CD4-positive, alpha-beta T cell (primary cell): ENCODE measurements around the gene NCAPG2. TPM values are rescaled to one million over a fixed set of nuclear protein-coding genes. Genes with fewer than 3 reads are reported as not detected.

Experiments used
- ATAC-seq: fragments of 200-7000 bp; cut with Tn5 transposase; one replicate; pipeline ENCODE4 v1.10.0; 2022; ENCODE audit warnings: mild to moderate bottlenecking; ENCODE audit not compliant: poor library complexity
- CTCF ChIA-PET: fragments of 350-600 bp; sonication (Branson Sonifier 250); formaldehyde crosslinking; loops from one replicate; lab custom pipeline; 2021; ENCODE audit warnings: antibody characterized with exemption, inconsistent platforms; lab: Charles Lee
- POLR2A ChIA-PET: fragments of 350-600 bp; sonication (Branson Sonifier 250); formaldehyde crosslinking; loops from one replicate; lab custom pipeline; 2021; ENCODE audit warnings: antibody characterized with exemption, inconsistent platforms; lab: Charles Lee
- DNase-seq, 14 experiments: peaks; one replicate each; pipeline ENCODE4 v3.0.0-alpha.2; 2013 to 2020; ENCODE audit warnings: mixed read lengths in 2 of 14
- H3K27ac ChIP-seq, 2 donors: one replicate each; pipeline versions ENCODE4 v1.5.1 to v1.7.0; 2013; ENCODE audit warnings: low read length in 2 of 2, low read depth in 1 of 2, mild to moderate bottlenecking in 1 of 2
- H3K27me3 ChIP-seq, 2 experiments: 1 replicate in 1 of 2; 2 replicates in 1 of 2; pipeline versions ENCODE4 v1.6.1 to v1.7.0; 2013; ENCODE audit warnings: low read length in 2 of 2, control low read depth in 1 of 2, mild to moderate bottlenecking in 1 of 2, moderate library complexity in 1 of 2; ENCODE audit not compliant: insufficient read depth in 2 of 2, control insufficient read depth in 1 of 2
- H3K36me3 ChIP-seq: one replicate; pipeline ENCODE4 v1.6.1; 2013; ENCODE audit warnings: low read length, control low read depth; ENCODE audit not compliant: insufficient read depth
- H3K4me1 ChIP-seq: one replicate; pipeline ENCODE4 v1.6.1; 2013; ENCODE audit warnings: low read length, control low read depth; ENCODE audit not compliant: insufficient read depth
- H3K4me3 ChIP-seq: one replicate; pipeline ENCODE4 v1.5.1; 2013; ENCODE audit warnings: mild to moderate bottlenecking, low read length, moderate library complexity
- H3K9me3 ChIP-seq, 2 experiments: 1 replicate in 1 of 2; 2 replicates in 1 of 2; pipeline versions ENCODE4 v1.6.1 to v1.7.0; 2013; ENCODE audit warnings: low read length in 2 of 2, mild to moderate bottlenecking in 2 of 2, control low read depth in 1 of 2, moderate library complexity in 1 of 2; ENCODE audit not compliant: control insufficient read depth in 1 of 2, insufficient read depth in 1 of 2
- H3K27ac Mint-ChIP-seq: one replicate; pipeline ENCODE4 v1.8.0; 2020; ENCODE audit warnings: mixed read lengths
- H3K27me3 Mint-ChIP-seq: one replicate; pipeline ENCODE4 v1.8.0; 2021; ENCODE audit warnings: mixed read lengths
- H3K36me3 Mint-ChIP-seq: one replicate; pipeline ENCODE4 v1.8.0; 2021; ENCODE audit warnings: low read depth, mixed read lengths
- H3K4me1 Mint-ChIP-seq: one replicate; pipeline ENCODE4 v1.8.0; 2021; ENCODE audit warnings: low read depth, mixed read lengths
- H3K4me3 Mint-ChIP-seq: one replicate; pipeline ENCODE4 v1.8.0; 2020; ENCODE audit warnings: mild to moderate bottlenecking, mixed read lengths
- H3K9me3 Mint-ChIP-seq: one replicate; pipeline ENCODE4 v1.8.0; 2020; ENCODE audit warnings: mixed read lengths
- intact Hi-C, 2 experiments: fragments of 100-400 bp; cut with DNase I in 1 of 2; cut with micrococcal nuclease in 1 of 2; formaldehyde crosslinking; loops; one replicate each; pipeline versions ENCODE4 v1.15.1 to v1.9.0; 2023 to 2025; cut with DNase I, micrococcal nuclease
- total RNA-seq, 174 experiments: library from RNA in 2 of 174; stranded (reverse) in 2 of 174; gene quantifications; one replicate each; pipeline ENCODE4 v1.2.3 and lab custom pipeline; 2021 to 2026
- TF ChIP-seq, protein P1 (sequence below): fragments of 200-600 bp; IDR thresholded peaks from one replicate; pipeline ENCODE4 v1.8.0; 2022; ENCODE audit warnings: antibody characterized with exemption, mild to moderate bottlenecking

The NCAPG2 gene
- total RNA-seq, 2 experiments from 2014 or later, result 9.9 to 11.8 TPM

DNA sequence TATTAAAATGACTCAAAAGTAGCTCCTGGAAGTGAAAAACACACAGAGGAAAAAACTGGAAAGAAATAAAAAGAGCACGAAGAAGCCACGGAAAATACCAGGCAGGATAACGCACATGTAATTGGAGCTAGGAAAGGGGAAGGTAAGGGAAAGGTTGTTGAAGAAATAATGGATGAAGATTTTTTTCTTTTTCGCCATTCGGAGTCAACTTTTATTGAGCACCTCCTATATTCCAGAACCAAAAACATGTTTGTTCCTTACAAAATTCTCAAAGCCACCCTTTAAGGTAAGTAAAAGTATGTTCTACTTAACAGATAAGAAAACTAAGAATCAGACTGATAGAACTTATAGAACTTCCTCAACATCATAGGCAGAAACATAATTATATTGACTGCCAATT lies 84.2 kb downstream of the NCAPG2 start:
- H3K9me3 Mint-ChIP-seq, result no peaks in the 10 kb centered on the region
- no peak overlapping the region for H3K4me3 Mint-ChIP-seq
- CTCF ChIA-PET, result no interaction called here
- Histone ChIP-seq H3K9me3 (no peaks in the 10 kb centered on the region), H3K36me3 (no peaks in the 10 kb centered on the region), H3K27ac (no peak overlapping the region), H3K27me3 (no peaks in the 10 kb centered on the region), H3K4me1 (no peaks in the 10 kb centered on the region), H3K4me3 (no peak overlapping the region)
- no peaks in the 10 kb centered on the region for H3K27me3 Mint-ChIP-seq
- ATAC-seq, result no peak
- no peaks in the 10 kb centered on the region for H3K36me3 Mint-ChIP-seq
- DNase-seq, result no peak
- POLR2A ChIA-PET, result no interaction called here
- H3K27ac Mint-ChIP-seq, result no peak overlapping the region
- intact Hi-C loops, result no loop called here
- H3K4me1 Mint-ChIP-seq, result no peaks in the 10 kb centered on the region
- TF ChIP-seq, protein P1, sequence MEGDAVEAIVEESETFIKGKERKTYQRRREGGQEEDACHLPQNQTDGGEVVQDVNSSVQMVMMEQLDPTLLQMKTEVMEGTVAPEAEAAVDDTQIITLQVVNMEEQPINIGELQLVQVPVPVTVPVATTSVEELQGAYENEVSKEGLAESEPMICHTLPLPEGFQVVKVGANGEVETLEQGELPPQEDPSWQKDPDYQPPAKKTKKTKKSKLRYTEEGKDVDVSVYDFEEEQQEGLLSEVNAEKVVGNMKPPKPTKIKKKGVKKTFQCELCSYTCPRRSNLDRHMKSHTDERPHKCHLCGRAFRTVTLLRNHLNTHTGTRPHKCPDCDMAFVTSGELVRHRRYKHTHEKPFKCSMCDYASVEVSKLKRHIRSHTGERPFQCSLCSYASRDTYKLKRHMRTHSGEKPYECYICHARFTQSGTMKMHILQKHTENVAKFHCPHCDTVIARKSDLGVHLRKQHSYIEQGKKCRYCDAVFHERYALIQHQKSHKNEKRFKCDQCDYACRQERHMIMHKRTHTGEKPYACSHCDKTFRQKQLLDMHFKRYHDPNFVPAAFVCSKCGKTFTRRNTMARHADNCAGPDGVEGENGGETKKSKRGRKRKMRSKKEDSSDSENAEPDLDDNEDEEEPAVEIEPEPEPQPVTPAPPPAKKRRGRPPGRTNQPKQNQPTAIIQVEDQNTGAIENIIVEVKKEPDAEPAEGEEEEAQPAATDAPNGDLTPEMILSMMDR, result no peak

DNA sequence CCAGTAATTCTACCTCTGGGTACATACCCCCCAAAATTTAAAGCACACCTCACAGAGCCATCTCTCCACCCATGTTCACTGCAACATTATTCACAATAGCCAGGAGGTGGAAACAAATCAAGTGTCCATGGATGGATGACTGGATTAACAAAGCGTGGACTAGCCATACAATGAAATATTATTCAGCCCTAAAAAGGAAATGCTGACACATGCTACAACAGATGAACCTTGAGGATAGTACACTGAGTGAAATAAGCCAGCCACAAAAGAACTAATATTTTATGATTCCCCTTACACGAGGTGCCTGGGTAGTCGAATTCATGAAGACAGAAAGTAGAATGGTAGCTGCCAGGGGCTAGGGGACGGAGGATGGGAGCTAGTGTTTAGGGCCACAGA lies 85.9 kb downstream of the NCAPG2 start:
- Mint-ChIP-seq H3K4me3 (no peak overlapping the region), H3K36me3 (no peaks in the 10 kb centered on the region), H3K27ac (no peak overlapping the region), H3K27me3 (no peaks in the 10 kb centered on the region), H3K9me3 (no peaks in the 10 kb centered on the region), H3K4me1 (no peaks in the 10 kb centered on the region)
- Histone ChIP-seq H3K4me3 (no peak overlapping the region), H3K27ac (no peak overlapping the region), H3K36me3 (no peaks in the 10 kb centered on the region), H3K4me1 (no peaks in the 10 kb centered on the region), H3K27me3 (no peaks in the 10 kb centered on the region), H3K9me3 (no peaks in the 10 kb centered on the region)
- ATAC-seq (no peak), DNase-seq (no peak)
- TF ChIP-seq, protein P1, result no peak
- ChIA-PET POLR2A (no interaction called here), CTCF (interaction anchor here (1.5 kb wide), 1 partner anchor 10 kb away, joined by 5 read pairs; no protein-coding TSS in a partner anchor)
- intact Hi-C loops, result no loop called here

DNA sequence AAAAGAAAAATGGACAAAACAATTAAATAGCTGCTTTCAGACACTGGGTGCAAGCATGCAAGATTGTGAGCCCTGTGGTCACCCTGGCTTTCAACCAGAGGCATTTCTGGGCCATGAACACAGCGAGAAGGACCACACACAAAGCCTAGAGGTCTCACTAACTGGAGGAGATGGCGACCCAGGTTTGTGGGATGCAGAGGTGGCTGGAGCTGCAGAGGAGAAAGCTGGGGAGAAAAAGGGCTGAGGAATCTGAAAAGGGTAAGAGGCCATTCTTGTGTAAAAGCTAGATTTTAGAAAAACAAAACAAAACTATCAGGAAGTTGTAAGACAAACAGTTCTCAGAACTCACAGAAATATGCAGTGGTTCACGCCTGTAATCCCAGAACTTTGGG lies 86.9 kb downstream of the NCAPG2 start:
- TF ChIP-seq, protein P1, result no peak
- Mint-ChIP-seq H3K4me3 (no peak overlapping the region), H3K4me1 (no peaks in the 10 kb centered on the region), H3K27ac (no peak overlapping the region), H3K36me3 (no peaks in the 10 kb centered on the region), H3K27me3 (no peaks in the 10 kb centered on the region), H3K9me3 (no peaks in the 10 kb centered on the region)
- ChIA-PET POLR2A (no interaction called here), CTCF (no interaction called here)
- no peak overlapping the region for H3K4me3 ChIP-seq
- no peaks in the 10 kb centered on the region for H3K27me3 ChIP-seq
- H3K9me3 ChIP-seq, result no peaks in the 10 kb centered on the region
- no peaks in the 10 kb centered on the region for H3K36me3 ChIP-seq
- H3K4me1 ChIP-seq, result no peaks in the 10 kb centered on the region
- DNase-seq (no peak), ATAC-seq (no peak)
- no peak overlapping the region for H3K27ac ChIP-seq
- intact Hi-C loops, result no loop called here
